ENCODE measurements around the gene CARNS1. TPM values are rescaled to one million over a fixed set of nuclear protein-coding genes. Genes with fewer than 3 reads are reported as not detected.

Gene CARNS1
- 10 to 100 TPM in 1 of 2 donors, 1 to 10 TPM in 1; 8.6 to 17.1 TPM for total RNA-seq
- polyA plus RNA-seq (ENCODE audit: insufficient read length in 2 of 2), result 10 to 100 TPM; 34.2 to 38.6 TPM
- long read RNA-seq, donor 1, result 0 reads
- long read RNA-seq, donor 2, partial matches to known transcripts, result 0 of 1 reads
- long read RNA-seq, donor 2, other reads (novel, unspliced or antisense), result 0 of 1 reads
- long read RNA-seq, donor 3, partial matches to known transcripts, result 0 of 1 reads
- long read RNA-seq, donor 3, other reads (novel, unspliced or antisense), result 0 of 1 reads
- long read RNA-seq, donor 4, result 0 reads

DNA sequence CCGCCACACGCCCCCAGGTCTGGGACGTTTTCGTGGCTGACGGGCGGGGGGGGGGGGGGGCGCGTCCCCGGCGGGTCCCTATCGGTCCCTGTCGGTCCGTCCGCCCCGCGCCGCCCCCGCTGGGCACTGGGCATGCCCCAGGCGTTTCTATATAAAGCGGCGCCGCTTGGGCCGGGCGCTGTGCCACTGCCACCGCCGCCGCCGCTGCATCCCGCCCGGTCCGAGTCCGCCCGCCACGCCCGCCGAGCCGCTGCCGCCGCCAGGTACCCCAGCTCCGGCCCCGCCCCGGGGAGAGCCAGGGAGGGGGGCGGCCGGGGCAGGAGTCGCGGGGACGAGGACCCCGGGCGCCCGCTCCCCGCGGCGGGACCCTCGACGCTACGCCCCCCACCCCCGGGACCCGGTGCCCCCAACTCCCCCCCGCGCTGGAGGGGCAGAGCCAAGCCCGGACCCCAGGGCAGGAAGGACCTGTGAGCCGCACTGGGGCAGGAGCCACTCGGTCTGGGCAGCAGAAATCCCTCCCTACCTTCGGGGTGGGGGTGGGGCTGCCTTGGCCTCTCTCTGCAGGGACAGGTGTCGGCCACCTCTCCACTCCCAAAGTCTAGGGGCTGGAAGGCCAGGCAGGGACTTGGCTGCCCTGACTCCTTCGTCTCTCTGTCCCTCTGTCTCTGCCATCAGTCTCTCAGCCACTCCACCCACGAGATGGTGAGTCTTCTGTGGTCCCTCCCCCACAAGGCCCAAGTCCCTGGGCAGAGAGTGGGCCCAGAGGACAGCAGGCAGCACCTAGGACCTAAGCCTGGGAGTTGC lies at the start of gene CARNS1:
TSS of gene CARNS1 (plus strand) at position 178 of the 804 bp plus-strand sequence. CDS start at position 700, 522 bp downstream.
- DNase-seq (ENCODE audit: low read depth in 4 of 6, low spot score in 6 of 6), result no peak
- WGBS (ENCODE audit: insufficient coverage), result 6% methylated on average over 54 of the region's 67 CpGs
- peaks cover 64% of the 10 kb centered on the region for H3K4me1 ChIP-seq (ENCODE audit: control insufficient read depth, insufficient read depth, low read length)
- H3K36me3 ChIP-seq (ENCODE audit: control insufficient read depth, insufficient read depth, low read length), result peaks cover 14% of the 10 kb centered on the region
- no peaks in the 10 kb centered on the region for H3K9me3 ChIP-seq (ENCODE audit: control insufficient read depth, insufficient read depth, low read length)
- H3K27me3 ChIP-seq (ENCODE audit: control insufficient read depth, insufficient read depth, low read length), result peaks cover 17% of the 10 kb centered on the region
- H3K4me3 ChIP-seq (ENCODE audit: low read depth, low read length), result peak within 1 kb of the TSS; percentile 9
- H3K27ac ChIP-seq (ENCODE audit: low read depth, low read length), result no peak within 1 kb of the TSS

GRCh38 chr11:67365736-67366444 lies 49.6 kb upstream of the CARNS1 start:
- Histone ChIP-seq H3K36me3 (ENCODE audit: control insufficient read depth, insufficient read depth, low read length) (peaks cover 10% of the 10 kb centered on the region), H3K9me3 (ENCODE audit: control insufficient read depth, insufficient read depth, low read length) (no peaks in the 10 kb centered on the region), H3K4me1 (ENCODE audit: control insufficient read depth, insufficient read depth, low read length) (peaks cover 40% of the 10 kb centered on the region), H3K4me3 (ENCODE audit: low read depth, low read length) (no peak overlapping the region), H3K27me3 (ENCODE audit: control insufficient read depth, insufficient read depth, low read length) (peaks cover 4% of the 10 kb centered on the region), H3K27ac (ENCODE audit: low read depth, low read length) (peak overlapping the region; percentile 17)
- 35% methylated on average over 14 of the region's 14 CpGs for WGBS (ENCODE audit: insufficient coverage)
- DNase-seq (ENCODE audit: low read depth in 4 of 6, low spot score in 6 of 6), result peak in 2 of 6 donors; percentile 54 to 80

- WGBS (ENCODE audit: insufficient coverage), result 18% methylated on average over 4 of the region's 8 CpGs
- DNase-seq (ENCODE audit: low read depth in 4 of 6, low spot score in 6 of 6), result peak in 2 of 6 donors; percentile 52 to 80
- Histone ChIP-seq H3K27me3 (ENCODE audit: control insufficient read depth, insufficient read depth, low read length) (peaks cover 8% of the 10 kb centered on the region), H3K27ac (ENCODE audit: low read depth, low read length) (peak overlapping the region; percentile 17), H3K4me1 (ENCODE audit: control insufficient read depth, insufficient read depth, low read length) (peaks cover 47% of the 10 kb centered on the region), H3K9me3 (ENCODE audit: control insufficient read depth, insufficient read depth, low read length) (no peaks in the 10 kb centered on the region), H3K4me3 (ENCODE audit: low read depth, low read length) (no peak overlapping the region), H3K36me3 (ENCODE audit: control insufficient read depth, insufficient read depth, low read length) (peaks cover 10% of the 10 kb centered on the region)
Measured at GRCh38 chr11:67366546-67366945, 48.9 kb upstream of the CARNS1 start.

DNA sequence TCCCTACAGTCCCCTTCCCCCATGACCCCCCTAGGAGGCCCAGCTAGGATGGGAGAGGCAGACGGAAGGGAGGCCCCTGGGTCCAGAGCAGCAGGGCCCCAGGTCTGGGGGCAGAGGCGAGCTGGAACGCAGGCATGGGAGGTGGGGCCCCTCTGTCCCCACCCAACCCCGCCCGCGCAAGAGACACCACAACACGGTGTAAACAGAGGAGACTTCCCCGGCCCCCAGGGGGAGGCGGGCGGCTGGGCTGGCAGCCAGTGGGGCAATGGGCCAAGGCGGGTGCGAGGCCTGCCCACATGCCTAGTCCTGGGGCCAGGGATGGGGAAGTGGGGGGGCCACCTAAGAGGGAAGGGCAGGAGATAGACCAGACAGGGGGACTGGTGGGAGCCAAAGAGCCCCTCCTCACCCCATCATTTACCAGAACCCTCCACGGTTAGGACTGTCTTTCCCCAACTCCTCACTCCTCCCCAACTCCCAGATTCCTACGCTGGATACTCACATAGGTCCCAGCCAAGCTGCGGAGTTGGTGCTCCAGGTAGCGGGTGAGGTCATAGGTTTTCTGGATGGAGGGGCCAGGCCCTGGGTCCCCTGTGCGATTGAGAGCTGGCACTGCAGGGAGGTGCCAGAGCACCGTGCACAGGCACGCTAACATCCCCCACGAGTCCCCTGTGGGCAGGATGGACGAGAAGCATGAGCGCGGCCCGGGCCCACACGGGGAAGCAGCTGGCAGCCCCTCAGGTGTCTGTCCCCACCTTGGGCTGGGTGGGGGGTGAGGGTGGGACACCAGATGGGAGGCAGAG lies 48.3 kb upstream of the CARNS1 start:
- Histone ChIP-seq H3K4me1 (ENCODE audit: control insufficient read depth, insufficient read depth, low read length) (peaks cover 53% of the 10 kb centered on the region), H3K4me3 (ENCODE audit: low read depth, low read length) (no peak overlapping the region), H3K36me3 (ENCODE audit: control insufficient read depth, insufficient read depth, low read length) (peaks cover 6% of the 10 kb centered on the region), H3K27ac (ENCODE audit: low read depth, low read length) (peak overlapping the region; percentile 17), H3K27me3 (ENCODE audit: control insufficient read depth, insufficient read depth, low read length) (peaks cover 14% of the 10 kb centered on the region), H3K9me3 (ENCODE audit: control insufficient read depth, insufficient read depth, low read length) (no peaks in the 10 kb centered on the region)
- peak in 2 of 6 donors; percentile 47 to 60 for DNase-seq (ENCODE audit: low read depth in 4 of 6, low spot score in 6 of 6)
- WGBS (ENCODE audit: insufficient coverage), result 62% methylated on average over 16 of the region's 25 CpGs

- H3K27ac ChIP-seq (ENCODE audit: low read depth, low read length), result no peak overlapping the region
- H3K9me3 ChIP-seq (ENCODE audit: control insufficient read depth, insufficient read depth, low read length), result no peaks in the 10 kb centered on the region
- H3K27me3 ChIP-seq (ENCODE audit: control insufficient read depth, insufficient read depth, low read length), result peaks cover 16% of the 10 kb centered on the region
- peak in 1 of 6 donors; percentile 88 for DNase-seq (ENCODE audit: low read depth in 4 of 6, low spot score in 6 of 6)
- H3K4me1 ChIP-seq (ENCODE audit: control insufficient read depth, insufficient read depth, low read length), result peaks cover 55% of the 10 kb centered on the region
- 77% methylated on average over 7 of the region's 7 CpGs for WGBS (ENCODE audit: insufficient coverage)
- no peak overlapping the region for H3K4me3 ChIP-seq (ENCODE audit: low read depth, low read length)
- H3K36me3 ChIP-seq (ENCODE audit: control insufficient read depth, insufficient read depth, low read length), result peaks cover 6% of the 10 kb centered on the region
Measured at GRCh38 chr11:67367761-67368227, 47.7 kb upstream of the CARNS1 start.

- H3K27ac ChIP-seq (ENCODE audit: low read depth, low read length), result no peak overlapping the region
- DNase-seq (ENCODE audit: low read depth in 4 of 6, low spot score in 6 of 6), result no peak
- no peak overlapping the region for H3K4me3 ChIP-seq (ENCODE audit: low read depth, low read length)
- 79% methylated on average over 2 of the region's 3 CpGs for WGBS (ENCODE audit: insufficient coverage)
- peaks cover 6% of the 10 kb centered on the region for H3K36me3 ChIP-seq (ENCODE audit: control insufficient read depth, insufficient read depth, low read length)
- no peaks in the 10 kb centered on the region for H3K9me3 ChIP-seq (ENCODE audit: control insufficient read depth, insufficient read depth, low read length)
- peaks cover 58% of the 10 kb centered on the region for H3K4me1 ChIP-seq (ENCODE audit: control insufficient read depth, insufficient read depth, low read length)
- H3K27me3 ChIP-seq (ENCODE audit: control insufficient read depth, insufficient read depth, low read length), result peaks cover 16% of the 10 kb centered on the region
Measured at GRCh38 chr11:67368621-67369020, 46.9 kb upstream of the CARNS1 start.

GRCh38 chr11:67369275-67369674 lies 46.2 kb upstream of the CARNS1 start:
- 88% methylated on average over 8 of the region's 8 CpGs for WGBS (ENCODE audit: insufficient coverage)
- no peak for DNase-seq (ENCODE audit: low read depth in 4 of 6, low spot score in 6 of 6)
- Histone ChIP-seq H3K27me3 (ENCODE audit: control insufficient read depth, insufficient read depth, low read length) (peaks cover 22% of the 10 kb centered on the region), H3K4me1 (ENCODE audit: control insufficient read depth, insufficient read depth, low read length) (peaks cover 65% of the 10 kb centered on the region), H3K36me3 (ENCODE audit: control insufficient read depth, insufficient read depth, low read length) (peaks cover 6% of the 10 kb centered on the region), H3K27ac (ENCODE audit: low read depth, low read length) (no peak overlapping the region), H3K9me3 (ENCODE audit: control insufficient read depth, insufficient read depth, low read length) (no peaks in the 10 kb centered on the region), H3K4me3 (ENCODE audit: low read depth, low read length) (no peak overlapping the region)

- no peaks in the 10 kb centered on the region for H3K9me3 ChIP-seq (ENCODE audit: control insufficient read depth, insufficient read depth, low read length)
- H3K4me1 ChIP-seq (ENCODE audit: control insufficient read depth, insufficient read depth, low read length), result peaks cover 67% of the 10 kb centered on the region
- H3K27me3 ChIP-seq (ENCODE audit: control insufficient read depth, insufficient read depth, low read length), result peaks cover 28% of the 10 kb centered on the region
- no peak for DNase-seq (ENCODE audit: low read depth in 4 of 6, low spot score in 6 of 6)
- 45% methylated on average over 11 of the region's 12 CpGs for WGBS (ENCODE audit: insufficient coverage)
- H3K4me3 ChIP-seq (ENCODE audit: low read depth, low read length), result no peak overlapping the region
- H3K27ac ChIP-seq (ENCODE audit: low read depth, low read length), result no peak overlapping the region
- peaks cover 6% of the 10 kb centered on the region for H3K36me3 ChIP-seq (ENCODE audit: control insufficient read depth, insufficient read depth, low read length)
Measured at GRCh38 chr11:67369801-67370284, 45.6 kb upstream of the CARNS1 start.
